ENCODE results near the gene MARCHF6. TPM values are rescaled to one million over a fixed set of nuclear protein-coding genes. Genes with fewer than 3 reads are reported as not detected.

MARCHF6 gene
- polyA plus RNA-seq, 1 of the 3 experiments (the other 2 are of a cell fraction), result 52.4 TPM

DNA sequence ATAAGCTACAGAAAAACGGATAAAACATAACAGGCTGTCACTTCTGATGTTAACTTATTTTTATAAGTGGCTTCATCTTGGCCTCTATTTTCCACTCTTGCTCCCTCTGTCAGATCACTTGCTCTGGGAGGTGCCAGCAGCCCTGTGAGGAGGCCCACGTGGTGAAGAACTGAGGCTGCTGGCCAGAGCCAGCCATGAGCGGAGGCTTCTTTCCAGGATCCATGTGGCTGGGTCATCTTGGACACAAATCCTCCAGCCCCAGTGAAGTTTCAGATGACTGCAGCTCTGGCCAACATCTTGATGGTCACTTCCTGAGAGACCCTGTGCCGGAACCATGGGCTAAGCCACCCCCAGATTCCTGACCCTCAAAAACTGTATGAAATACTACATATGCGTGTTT, 38.3 kb upstream of the MARCHF6 start (continued):
- TF ChIP-seq PBX3 (IDR thresholded peaks at IDR 0.05) (no peak), ZBTB33 (IDR thresholded peaks at IDR 0.05; ENCODE audit: borderline replicate concordance, low read depth) (no peak), RAD21 (IDR thresholded peaks at IDR 0.05; ENCODE audit: low read length) (no peak)

DNA sequence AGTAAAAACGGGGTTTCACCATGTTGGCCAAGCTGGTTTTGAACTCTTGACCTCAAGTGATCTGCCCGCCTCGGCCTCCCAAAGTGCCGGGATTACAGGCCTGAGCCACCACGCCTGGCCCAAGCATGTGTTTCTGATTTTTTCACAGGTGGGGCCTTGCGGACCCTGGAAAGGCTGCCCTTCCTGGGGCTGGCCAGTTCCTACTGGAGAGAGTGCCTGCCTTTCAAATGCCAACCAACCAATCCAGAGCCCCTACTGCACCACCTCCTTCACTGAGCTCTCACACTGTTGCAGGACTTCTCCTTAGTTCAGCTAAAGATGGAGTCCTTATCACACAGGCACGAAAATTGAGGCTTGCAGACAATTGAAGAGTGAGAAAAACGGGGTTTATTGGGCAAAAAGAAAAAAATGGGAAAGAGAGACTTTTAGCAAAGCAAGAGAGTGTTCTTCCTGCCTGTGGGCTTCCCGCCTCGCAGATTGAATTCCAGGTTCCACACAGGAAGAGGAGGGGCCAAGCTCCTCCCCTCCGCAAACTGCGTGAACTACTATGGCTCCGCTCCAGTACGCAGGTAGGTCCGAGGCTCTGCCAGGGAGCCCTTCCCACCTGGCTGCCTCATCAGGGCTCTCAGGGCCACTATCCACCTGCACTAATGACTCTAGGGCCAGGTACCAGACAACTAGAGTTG, 37.5 kb upstream of the MARCHF6 start:
- ChIA-PET CTCF (interaction anchor here (0.9 to 2.2 kb wide), 2 partner anchors 17 to 32 kb away, joined by 3 to 6 read pairs; no protein-coding TSS in a partner anchor), POLR2A (no interaction called here)
- no peak for TF ChIP-seq GATA2 (CRISPR knock-in tag; IDR thresholded peaks at IDR 0.05)
- TF ChIP-seq PBX3 (IDR thresholded peaks at IDR 0.05), result peak; percentile 32; the same call in 1 of the 2 replicates
- H3K4me1 ChIP-seq (ENCODE audit: control insufficient read depth in 1 of 2, insufficient read depth in 2 of 2, low read depth in 1 of 2, low read length in 1 of 2), result no peaks in the 10 kb centered on the region
- 82% methylated on average over 14 of the region's 15 CpGs for WGBS (ENCODE audit: low lambda C conversion rate)
- no peaks in the 10 kb centered on the region for H3K36me3 ChIP-seq (replicated peaks in 1 of 2; ENCODE audit: control insufficient read depth in 1 of 2, insufficient read depth in 2 of 2, low read length in 1 of 2)
- peaks cover 2% of the 10 kb centered on the region for H3F3A ChIP-seq (replicated peaks; ENCODE audit: insufficient read depth)
- H3K27ac ChIP-seq (ENCODE audit: low read depth in 2 of 2, low read length in 1 of 2), result no peak overlapping the region
- H3K4me3 ChIP-seq (ENCODE audit: low read depth in 2 of 2, low read length in 1 of 2), result no peak overlapping the region
- no peak for DNase-seq
- no peaks in the 10 kb centered on the region for H3K9me3 ChIP-seq
- H3K9ac ChIP-seq, result no peak overlapping the region
- no peaks in the 10 kb centered on the region for H3K79me2 ChIP-seq (ENCODE audit: insufficient read depth)
- H4K20me1 ChIP-seq (ENCODE audit: insufficient read depth), result no peaks in the 10 kb centered on the region
- H2AFZ ChIP-seq (ENCODE audit: low read depth), result no peak overlapping the region
- no peak overlapping the region for H3K4me2 ChIP-seq
- no peaks in the 10 kb centered on the region for H3K9me2 ChIP-seq
- H3K27me3 ChIP-seq (ENCODE audit: insufficient read depth), result no peaks in the 10 kb centered on the region

DNA sequence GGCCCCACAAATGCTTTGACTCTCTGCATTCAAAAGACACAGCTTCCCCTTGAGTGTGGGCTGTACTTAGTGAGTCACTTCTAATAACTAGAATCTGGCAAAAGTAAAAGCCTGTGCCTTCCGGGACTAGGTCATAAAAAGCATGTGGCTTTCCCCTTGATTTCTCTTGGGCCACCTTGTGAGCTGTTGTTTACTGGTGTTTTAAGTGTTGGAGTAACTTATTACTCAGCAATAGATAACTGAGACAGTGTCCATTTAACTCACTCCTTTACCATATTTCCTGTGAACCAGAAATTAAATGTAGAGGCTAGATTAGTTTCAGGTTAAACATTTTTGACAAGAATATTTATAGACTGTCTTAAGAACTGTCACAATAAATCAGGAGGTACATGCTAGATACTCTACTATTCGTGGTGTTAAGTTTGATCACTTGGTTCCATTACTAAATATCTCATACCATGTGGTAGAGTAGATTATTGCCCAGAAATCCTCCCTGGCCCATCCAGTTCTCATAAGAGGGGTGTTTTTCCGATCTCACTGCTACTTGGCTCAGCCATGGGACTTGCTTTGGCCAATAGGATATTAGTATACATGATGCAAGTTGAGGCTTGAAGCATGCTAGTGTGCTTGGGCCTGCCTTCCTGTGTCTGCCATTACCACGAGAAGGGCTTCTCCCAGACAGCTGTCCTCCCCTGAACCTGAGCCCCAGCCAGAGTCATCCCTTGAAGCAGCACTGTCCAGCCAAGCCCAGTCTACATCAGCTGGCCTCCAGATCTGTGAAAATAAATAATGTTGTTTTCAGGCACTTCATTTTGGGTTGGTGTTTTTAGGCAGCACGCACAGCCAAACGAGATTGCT, 35.4 kb upstream of the MARCHF6 start:
- DNase-seq, result no peak
- Histone ChIP-seq H3K9me2 (no peaks in the 10 kb centered on the region), H4K20me1 (ENCODE audit: insufficient read depth) (no peaks in the 10 kb centered on the region), H3K27ac (ENCODE audit: low read depth in 2 of 2, low read length in 1 of 2) (no peak overlapping the region), H3K27me3 (ENCODE audit: insufficient read depth) (no peaks in the 10 kb centered on the region), H3K4me2 (no peak overlapping the region), H3K79me2 (ENCODE audit: insufficient read depth) (no peaks in the 10 kb centered on the region), H3K9ac (no peak overlapping the region), H3F3A (replicated peaks; ENCODE audit: insufficient read depth) (no peaks in the 10 kb centered on the region), H2AFZ (ENCODE audit: low read depth) (no peak overlapping the region), H3K4me1 (ENCODE audit: control insufficient read depth in 1 of 2, insufficient read depth in 2 of 2, low read depth in 1 of 2, low read length in 1 of 2) (no peaks in the 10 kb centered on the region), H3K36me3 (replicated peaks in 1 of 2; ENCODE audit: control insufficient read depth in 1 of 2, insufficient read depth in 2 of 2, low read length in 1 of 2) (no peaks in the 10 kb centered on the region), H3K4me3 (ENCODE audit: low read depth in 2 of 2, low read length in 1 of 2) (no peak overlapping the region), H3K9me3 (no peaks in the 10 kb centered on the region)
- ChIA-PET CTCF (interaction anchor here (0.9 kb wide), 1 partner anchor 151 kb away, joined by 3 read pairs; no protein-coding TSS in a partner anchor), POLR2A (no interaction called here)
- WGBS (ENCODE audit: low lambda C conversion rate), result 73% methylated on average over 6 of the region's 6 CpGs
- TF ChIP-seq TAF1 (IDR thresholded peaks at IDR 0.05; ENCODE audit: borderline replicate concordance, low read depth, low read length) (no peak), FOXM1 (IDR thresholded peaks at IDR 0.05; ENCODE audit: low read depth) (no peak), FOXJ3 (CRISPR knock-in tag; IDR thresholded peaks at IDR 0.05) (no peak), GATA2 (CRISPR knock-in tag; IDR thresholded peaks at IDR 0.05) (no peak), JUND (IDR thresholded peaks at IDR 0.05) (no peak), ELF1 (IDR thresholded peaks at IDR 0.05) (no peak), ZBTB33 (IDR thresholded peaks at IDR 0.05; ENCODE audit: borderline replicate concordance, low read depth) (no peak), GABPA (IDR thresholded peaks at IDR 0.05; ENCODE audit: low read depth) (no peak), MAX (IDR thresholded peaks at IDR 0.05; ENCODE audit: low read depth) (no peak), NFIC (IDR thresholded peaks at IDR 0.05; ENCODE audit: borderline replicate concordance) (no peak), MXI1 (IDR thresholded peaks at IDR 0.05; ENCODE audit: low read depth, low read length) (no peak), SIN3A (IDR thresholded peaks at IDR 0.05; ENCODE audit: borderline replicate concordance, low read depth, low read length) (no peak)
- TF ChIP-seq, protein P1, sequence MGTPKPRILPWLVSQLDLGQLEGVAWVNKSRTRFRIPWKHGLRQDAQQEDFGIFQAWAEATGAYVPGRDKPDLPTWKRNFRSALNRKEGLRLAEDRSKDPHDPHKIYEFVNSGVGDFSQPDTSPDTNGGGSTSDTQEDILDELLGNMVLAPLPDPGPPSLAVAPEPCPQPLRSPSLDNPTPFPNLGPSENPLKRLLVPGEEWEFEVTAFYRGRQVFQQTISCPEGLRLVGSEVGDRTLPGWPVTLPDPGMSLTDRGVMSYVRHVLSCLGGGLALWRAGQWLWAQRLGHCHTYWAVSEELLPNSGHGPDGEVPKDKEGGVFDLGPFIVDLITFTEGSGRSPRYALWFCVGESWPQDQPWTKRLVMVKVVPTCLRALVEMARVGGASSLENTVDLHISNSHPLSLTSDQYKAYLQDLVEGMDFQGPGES (IDR thresholded peaks at IDR 0.05; ENCODE audit: low read depth, low read length), result no peak

Data from SK-N-SH (cell line).